Right lobe of liver (tissue), 4 donors: Measurements from ENCODE around the gene DDX41.

Experiments used
- POLR2A ChIP-seq: fragments of 450-650 bp; IDR thresholded peaks from one replicate; pipeline ENCODE4 v1.6.1; 2017; ENCODE audit warnings: antibody characterized with exemption, mild to moderate bottlenecking
- TF ChIP-seq, protein P1 (sequence below), 4 donors: fragments of 200-600 bp in 3 of 4; fragments of 450-650 bp in 1 of 4; IDR thresholded peaks; one replicate each; pipeline versions ENCODE4 v1.5.1 to v1.8.0; 2016 to 2022; ENCODE audit warnings: antibody characterized with exemption in 4 of 4, mild to moderate bottlenecking in 2 of 4
- donor health status: DM: no; HTN: no; CAD: no.
- donor health status: DM: no; HTN: no; CAD: no.
- donor health status: DM: no; HTN: yes; CAD: no.

- TF ChIP-seq, protein P1, sequence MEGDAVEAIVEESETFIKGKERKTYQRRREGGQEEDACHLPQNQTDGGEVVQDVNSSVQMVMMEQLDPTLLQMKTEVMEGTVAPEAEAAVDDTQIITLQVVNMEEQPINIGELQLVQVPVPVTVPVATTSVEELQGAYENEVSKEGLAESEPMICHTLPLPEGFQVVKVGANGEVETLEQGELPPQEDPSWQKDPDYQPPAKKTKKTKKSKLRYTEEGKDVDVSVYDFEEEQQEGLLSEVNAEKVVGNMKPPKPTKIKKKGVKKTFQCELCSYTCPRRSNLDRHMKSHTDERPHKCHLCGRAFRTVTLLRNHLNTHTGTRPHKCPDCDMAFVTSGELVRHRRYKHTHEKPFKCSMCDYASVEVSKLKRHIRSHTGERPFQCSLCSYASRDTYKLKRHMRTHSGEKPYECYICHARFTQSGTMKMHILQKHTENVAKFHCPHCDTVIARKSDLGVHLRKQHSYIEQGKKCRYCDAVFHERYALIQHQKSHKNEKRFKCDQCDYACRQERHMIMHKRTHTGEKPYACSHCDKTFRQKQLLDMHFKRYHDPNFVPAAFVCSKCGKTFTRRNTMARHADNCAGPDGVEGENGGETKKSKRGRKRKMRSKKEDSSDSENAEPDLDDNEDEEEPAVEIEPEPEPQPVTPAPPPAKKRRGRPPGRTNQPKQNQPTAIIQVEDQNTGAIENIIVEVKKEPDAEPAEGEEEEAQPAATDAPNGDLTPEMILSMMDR (IDR thresholded peaks at IDR 0.05): no peak
- TF ChIP-seq POLR2A: no peak
Observed at GRCh38 chr5:177545487-177546257, 28.9 kb upstream of the DDX41 start.
